Parathyroid adenoma (tissue), 2 donors: ENCODE data around the gene FCMR.
A peak's percentile ranks its signal among the peaks of the same experiment; 100 is the strongest.

ENCODE experiments used
- H2AFZ ChIP-seq: fragments of 300-600 bp; sonication (generic); one replicate; pipeline ENCODE4 v1.7.0; 2017; ENCODE audit warnings: antibody characterized with exemption, mild to moderate bottlenecking
- H3K27ac ChIP-seq: fragments of 300-600 bp; sonication (generic); one replicate; pipeline ENCODE4 v1.7.0; 2017
- H3K27me3 ChIP-seq: fragments of 300-600 bp; sonication (generic); one replicate; pipeline ENCODE4 v1.7.0; 2017; ENCODE audit warnings: low read length; ENCODE audit not compliant: control insufficient read depth, insufficient read depth
- H3K36me3 ChIP-seq: fragments of 300-600 bp; sonication (generic); one replicate; pipeline ENCODE4 v1.7.0; 2017; ENCODE audit warnings: low read length; ENCODE audit not compliant: control insufficient read depth, insufficient read depth
- H3K4me1 ChIP-seq: fragments of 300-600 bp; sonication (generic); one replicate; pipeline ENCODE4 v1.7.0; 2017; ENCODE audit warnings: control low read depth
- H3K4me2 ChIP-seq: fragments of 300-600 bp; sonication (generic); one replicate; pipeline ENCODE4 v1.7.0; 2017; ENCODE audit warnings: low read length
- H3K4me3 ChIP-seq: fragments of 300-600 bp; sonication (generic); one replicate; pipeline ENCODE4 v1.7.0; 2017; ENCODE audit warnings: low read depth, low read length
- H3K79me2 ChIP-seq: fragments of 300-600 bp; sonication (generic); one replicate; pipeline ENCODE4 v1.7.0; 2017; ENCODE audit warnings: control low read depth
- H3K9ac ChIP-seq: fragments of 300-600 bp; sonication (generic); one replicate; pipeline ENCODE4 v1.7.0; 2017; ENCODE audit warnings: mild to moderate bottlenecking
- H3K9me3 ChIP-seq: fragments of 300-600 bp; sonication (generic); one replicate; pipeline ENCODE4 v1.7.0; 2017; ENCODE audit warnings: low read length; ENCODE audit not compliant: control insufficient read depth
- CTCF ChIP-seq: fragments of 300-600 bp; sonication (generic); IDR thresholded peaks from one replicate; pipeline ENCODE4 v1.7.0; 2017; ENCODE audit warnings: antibody characterized with exemption, mild to moderate bottlenecking
- donor health status: primary hyperparathyroidism.

Gene FCMR

GRCh38 chr1:206909161-206909882 lies 12.4 kb downstream of the FCMR start:
- Histone ChIP-seq H3K9ac (no peak overlapping the region), H3K27ac (peak overlapping the region; percentile 36), H3K9me3 (no peaks in the 10 kb centered on the region)

DNA sequence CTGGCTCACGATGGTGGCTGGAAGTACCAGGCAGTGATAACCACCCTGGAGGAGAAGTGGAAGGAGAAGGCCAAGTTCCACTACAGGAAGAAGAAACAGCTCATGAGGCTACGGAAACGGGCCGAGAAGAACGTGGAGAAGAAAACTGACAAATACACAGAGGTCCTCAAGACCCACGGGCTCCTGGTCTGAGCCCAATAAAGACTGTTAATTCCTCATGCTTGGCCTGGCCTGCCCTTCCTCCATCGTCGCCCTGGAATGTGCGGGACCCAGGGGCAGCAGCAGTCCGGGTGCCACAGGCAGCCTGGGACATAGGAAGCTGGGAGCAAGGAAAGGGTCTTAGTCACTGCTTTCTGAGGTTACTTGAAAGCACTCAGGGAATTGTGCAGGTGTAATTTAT lies 13.7 kb downstream of the FCMR start:
- no peak overlapping the region for H3K4me2 ChIP-seq
- H3K79me2 ChIP-seq = no peaks in the 10 kb centered on the region
- H3K4me3 ChIP-seq = no peak overlapping the region
- no peaks in the 10 kb centered on the region for H3K36me3 ChIP-seq
- H2AFZ ChIP-seq = no peak overlapping the region
- TF ChIP-seq CTCF = no peak
- no peaks in the 10 kb centered on the region for H3K27me3 ChIP-seq
- no peaks in the 10 kb centered on the region for H3K4me1 ChIP-seq
- H3K27ac ChIP-seq = no peak overlapping the region
- H3K9ac ChIP-seq = no peak overlapping the region
- no peaks in the 10 kb centered on the region for H3K9me3 ChIP-seq

More at GRCh38 chr1:206909161-206909882, 12.4 kb downstream of the FCMR start:
- Histone ChIP-seq H3K4me3 (peak overlapping the region; percentile 52), H3K27me3 (no peaks in the 10 kb centered on the region), H3K4me1 (no peaks in the 10 kb centered on the region), H3K36me3 (no peaks in the 10 kb centered on the region), H2AFZ (peak overlapping the region; percentile 83), H3K4me2 (peak overlapping the region; percentile 50), H3K79me2 (no peaks in the 10 kb centered on the region)
- TF ChIP-seq CTCF = no peak

DNA sequence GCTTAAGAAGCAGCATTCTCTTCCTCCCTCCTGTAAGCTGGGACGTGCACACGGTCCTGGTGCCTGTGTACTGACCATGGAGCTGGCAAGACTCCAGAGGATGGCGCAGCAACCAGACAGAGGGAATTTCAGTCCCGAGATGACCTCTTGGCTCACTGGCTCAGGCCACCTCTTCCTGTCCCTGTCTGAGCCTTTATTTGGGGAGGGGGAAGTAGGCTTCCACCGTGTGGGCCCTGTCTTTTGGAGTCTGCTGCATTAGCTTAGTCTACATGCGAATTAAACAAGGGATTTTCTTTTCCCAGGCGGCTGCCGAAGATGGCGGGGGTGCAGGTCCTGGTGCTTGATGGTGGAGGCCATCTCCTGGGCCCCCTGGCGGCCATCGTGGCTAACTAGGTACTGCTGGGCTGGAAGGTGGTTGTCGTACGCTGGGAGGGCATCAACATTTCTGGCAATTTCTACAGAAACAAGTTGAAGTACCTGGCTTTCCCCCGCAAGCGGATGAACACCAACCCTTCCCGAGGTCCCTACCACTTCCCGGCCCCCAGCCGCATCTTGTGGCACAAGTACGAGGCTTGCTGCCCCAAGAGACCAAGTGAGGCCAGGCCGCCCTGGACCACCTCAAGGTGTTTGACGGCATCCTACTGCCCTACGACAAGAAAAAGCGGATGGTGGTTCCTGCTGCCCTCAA lies 14.3 kb downstream of the FCMR start:
- no peaks in the 10 kb centered on the region for H3K27me3 ChIP-seq
- H3K9ac ChIP-seq = no peak overlapping the region
- H3K27ac ChIP-seq = no peak overlapping the region
- H3K4me2 ChIP-seq = no peak overlapping the region
- no peak overlapping the region for H2AFZ ChIP-seq
- TF ChIP-seq CTCF = peak; percentile 11
- H3K79me2 ChIP-seq = no peaks in the 10 kb centered on the region
- no peaks in the 10 kb centered on the region for H3K9me3 ChIP-seq
- no peak overlapping the region for H3K4me3 ChIP-seq
- no peaks in the 10 kb centered on the region for H3K36me3 ChIP-seq
- H3K4me1 ChIP-seq = no peaks in the 10 kb centered on the region

- no peak overlapping the region for H3K27ac ChIP-seq
- no peaks in the 10 kb centered on the region for H3K27me3 ChIP-seq
- H3K4me1 ChIP-seq = no peaks in the 10 kb centered on the region
- no peak overlapping the region for H2AFZ ChIP-seq
- H3K9ac ChIP-seq = no peak overlapping the region
- H3K9me3 ChIP-seq = no peaks in the 10 kb centered on the region
- no peaks in the 10 kb centered on the region for H3K79me2 ChIP-seq
- TF ChIP-seq CTCF = no peak
- H3K36me3 ChIP-seq = no peaks in the 10 kb centered on the region
- H3K4me3 ChIP-seq = no peak overlapping the region
- no peak overlapping the region for H3K4me2 ChIP-seq
Measured at GRCh38 chr1:206905295-206906164, 16.2 kb downstream of the FCMR start.
